Central memory CD4-positive, alpha-beta T cell (primary cell): ENCODE measurements around the gene SLC6A5.

Experiments used
- DNase-seq: peaks from one replicate; pipeline ENCODE4 v3.0.0; 2022

SLC6A5 gene

DNA sequence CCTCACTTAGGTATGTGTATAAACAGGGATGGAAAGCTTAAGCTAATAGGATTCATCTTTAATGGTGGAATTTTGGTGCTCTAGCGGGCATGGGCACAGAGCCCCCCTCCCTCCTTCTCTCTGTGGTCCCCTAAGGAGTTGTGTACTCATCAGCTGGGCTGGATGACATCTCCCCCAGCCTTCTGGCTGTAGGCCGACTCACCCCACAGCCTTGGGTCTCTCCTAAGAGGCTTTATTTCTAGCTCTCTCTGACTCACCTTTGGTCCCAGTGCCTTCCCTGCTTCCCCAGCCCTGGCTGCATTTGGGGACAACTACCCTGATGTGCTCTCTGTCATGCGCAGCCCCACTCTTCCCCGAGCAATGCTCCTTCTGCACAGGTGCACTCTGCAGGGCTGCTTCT, 26.9 kb downstream of the SLC6A5 start:
- no peak for DNase-seq

DNA sequence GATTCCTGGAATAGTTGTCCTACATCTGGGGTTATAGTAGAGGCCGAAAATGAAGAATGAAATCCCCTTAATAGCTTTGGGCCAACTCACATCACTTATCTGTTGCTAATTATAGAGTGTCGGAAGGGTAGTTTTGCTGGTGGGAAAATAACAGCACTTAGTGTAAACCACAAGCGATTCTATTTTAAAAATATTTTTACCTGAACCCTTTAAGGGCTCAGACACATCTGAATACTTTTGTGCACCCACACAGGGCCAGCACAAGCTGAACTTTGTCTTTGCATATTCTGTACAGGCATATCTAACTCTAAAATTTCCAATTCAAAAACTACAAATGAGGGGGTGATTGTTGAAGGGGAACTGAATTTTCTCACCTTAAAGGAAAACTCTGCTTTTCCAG, 27.6 kb downstream of the SLC6A5 start:
- no peak for DNase-seq

DNA sequence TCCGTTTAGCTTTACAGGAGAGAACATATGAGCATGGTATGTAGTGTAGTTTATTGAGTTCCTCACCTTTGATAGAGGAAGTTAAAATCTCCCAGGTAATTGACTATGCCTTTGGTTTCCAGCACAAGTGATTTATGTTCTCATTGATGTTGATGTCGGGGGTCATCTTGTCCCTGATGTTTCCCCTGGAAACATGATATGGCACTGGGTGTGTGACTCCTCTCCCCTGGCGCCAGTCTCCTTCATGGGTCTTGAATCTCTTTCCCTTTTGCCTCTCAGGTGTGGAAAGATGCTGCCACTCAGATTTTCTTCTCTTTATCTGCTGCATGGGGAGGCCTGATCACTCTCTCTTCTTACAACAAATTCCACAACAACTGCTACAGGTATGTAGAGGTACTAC, 28.3 kb downstream of the SLC6A5 start:
- no peak for DNase-seq

DNA sequence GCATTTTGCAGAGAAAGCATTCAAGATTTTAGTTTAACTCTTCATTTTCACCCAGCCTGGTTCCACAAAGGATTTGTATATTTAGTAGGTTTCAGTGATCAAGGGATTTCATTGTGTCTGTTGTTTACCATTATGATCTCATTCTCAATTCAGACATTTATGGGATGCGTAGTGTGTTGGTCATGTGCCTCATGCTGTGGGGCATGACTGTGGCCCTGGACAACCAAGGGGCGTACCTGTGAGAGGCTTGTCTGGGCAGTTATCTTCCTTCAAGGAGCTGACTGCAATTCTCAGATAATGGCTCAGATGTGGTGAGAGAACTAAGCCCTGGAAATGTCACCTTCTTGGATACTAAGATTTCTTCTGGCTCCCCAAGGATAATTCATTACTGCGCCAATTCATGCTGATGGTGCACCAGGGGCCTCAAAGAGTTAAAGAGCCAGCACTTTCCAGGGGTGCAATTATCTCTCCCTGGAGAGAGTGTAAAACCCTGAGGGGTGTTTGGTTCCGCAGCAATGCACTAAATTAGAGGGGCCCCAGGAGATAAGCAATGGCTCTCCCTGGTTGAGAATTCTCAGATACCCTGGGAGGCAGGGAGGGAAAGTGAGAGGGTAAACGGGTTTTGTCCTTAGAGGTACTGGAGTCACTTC, 32.2 kb downstream of the SLC6A5 start:
- no peak for DNase-seq

DNA sequence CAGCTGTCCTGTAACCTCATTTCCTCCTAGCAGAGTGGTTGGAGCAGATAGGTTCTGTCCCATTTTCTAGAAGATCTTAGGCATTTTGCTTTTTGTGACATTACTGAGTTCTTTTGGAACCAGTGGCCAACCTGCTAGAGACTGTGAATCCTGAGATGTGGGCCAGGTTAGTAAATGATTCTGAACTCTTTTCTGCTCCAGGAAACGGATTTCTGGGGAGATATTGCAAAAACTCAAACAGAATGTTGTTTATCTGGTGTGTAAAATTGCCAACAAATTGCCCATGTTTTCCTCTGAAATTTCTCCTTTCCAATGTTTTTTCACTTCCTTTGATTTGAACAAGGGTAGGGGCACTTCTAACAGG, 32.7 kb downstream of the SLC6A5 start:
- DNase-seq, result no peak

DNA sequence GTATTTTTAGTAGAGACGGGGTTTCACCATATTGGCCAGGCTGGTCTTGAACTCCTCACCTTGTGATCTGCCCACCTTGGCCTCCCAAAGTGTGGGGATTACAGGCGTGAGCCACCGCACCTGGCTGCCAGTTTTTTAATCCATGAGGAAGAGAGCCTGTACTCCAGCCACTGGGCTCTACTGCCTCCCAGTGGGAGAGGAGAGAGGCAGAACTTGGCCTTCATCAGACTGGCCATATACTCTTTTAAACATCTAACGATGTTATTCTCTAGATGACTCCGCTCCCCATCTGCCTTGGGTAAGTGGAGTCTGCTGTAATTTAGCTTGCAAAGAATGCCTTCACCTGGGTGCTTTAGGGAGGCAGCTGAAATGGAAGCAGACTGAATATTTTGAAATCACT, 34.6 kb downstream of the SLC6A5 start:
- no peak for DNase-seq

DNA sequence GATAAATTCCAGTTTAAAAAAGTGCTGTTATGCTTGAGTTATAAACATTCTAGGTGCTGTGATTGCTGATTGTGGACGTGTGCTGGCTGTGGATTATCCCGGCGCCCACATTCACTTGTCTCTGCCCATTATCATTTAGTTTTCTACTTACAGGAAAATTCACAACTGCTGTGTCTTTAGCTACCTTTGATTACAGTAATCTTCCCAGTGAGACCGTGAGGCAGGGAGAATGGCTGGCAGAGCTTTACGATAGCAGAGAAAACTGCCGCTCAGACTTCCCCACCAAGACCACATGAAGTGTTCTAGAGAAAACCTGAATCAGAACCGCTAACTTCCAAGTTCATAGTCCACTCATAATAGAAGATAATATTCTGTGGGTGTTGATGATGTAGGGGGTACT, 35.4 kb downstream of the SLC6A5 start:
- DNase-seq, result no peak

DNA sequence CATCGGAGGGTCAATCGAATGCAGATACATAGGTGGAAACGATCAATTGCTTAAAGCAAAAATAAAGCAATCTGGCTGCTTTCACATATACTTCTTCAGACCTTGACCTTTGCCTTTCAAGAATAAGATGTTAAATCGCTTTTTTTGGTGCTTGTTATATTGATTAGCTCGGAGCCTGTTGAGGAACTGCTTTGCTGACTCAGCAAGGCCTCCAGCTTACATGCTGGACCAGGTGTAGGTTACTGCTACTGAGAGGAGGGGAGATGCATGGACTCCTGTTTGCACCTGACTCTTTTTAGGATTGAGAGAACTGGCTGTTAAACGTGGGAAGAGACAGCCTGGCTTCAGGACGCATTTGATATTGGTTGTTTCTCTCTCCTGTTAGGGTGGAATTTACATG, 38.7 kb downstream of the SLC6A5 start:
- DNase-seq, result no peak

DNA sequence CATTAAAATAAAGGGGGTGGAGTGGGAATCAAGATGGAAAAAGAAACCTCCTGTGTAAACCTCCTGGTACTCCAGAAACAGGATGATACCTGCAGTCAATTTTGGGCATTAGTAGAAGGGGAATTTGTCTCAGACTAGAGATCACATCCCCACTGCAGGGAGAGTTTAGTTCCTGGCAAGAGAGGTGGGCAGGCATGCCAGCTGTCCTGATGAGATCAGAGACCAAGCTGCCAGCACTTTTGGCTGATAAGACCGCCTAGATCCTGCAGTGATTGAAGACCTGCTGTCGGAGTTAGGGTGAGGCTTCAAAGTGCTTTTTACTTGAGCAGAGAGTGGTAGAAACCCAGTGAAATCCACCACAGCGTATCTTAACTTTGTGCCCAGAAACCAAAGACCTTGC, 40.3 kb downstream of the SLC6A5 start:
- no peak for DNase-seq

DNA sequence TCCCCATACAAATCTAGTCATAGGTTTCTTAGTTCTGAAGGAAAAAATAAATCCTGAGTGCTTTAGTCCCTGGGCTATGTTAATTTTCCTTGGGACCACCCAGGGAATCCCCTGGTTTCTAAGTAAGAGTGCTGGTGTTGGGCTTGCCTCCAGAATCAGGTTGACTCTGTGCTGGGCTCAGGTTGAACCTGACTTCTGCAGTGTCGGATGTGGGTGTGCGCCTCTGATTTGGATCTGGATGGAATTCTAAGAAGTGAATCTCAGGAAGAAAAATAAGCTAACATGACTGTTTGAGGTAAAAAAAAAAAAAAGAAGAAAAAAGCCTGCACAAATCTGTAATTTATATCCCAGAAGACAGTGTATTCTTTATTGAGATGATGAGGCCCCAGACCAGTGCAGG, 41.0 kb downstream of the SLC6A5 start:
- DNase-seq, result no peak

DNA sequence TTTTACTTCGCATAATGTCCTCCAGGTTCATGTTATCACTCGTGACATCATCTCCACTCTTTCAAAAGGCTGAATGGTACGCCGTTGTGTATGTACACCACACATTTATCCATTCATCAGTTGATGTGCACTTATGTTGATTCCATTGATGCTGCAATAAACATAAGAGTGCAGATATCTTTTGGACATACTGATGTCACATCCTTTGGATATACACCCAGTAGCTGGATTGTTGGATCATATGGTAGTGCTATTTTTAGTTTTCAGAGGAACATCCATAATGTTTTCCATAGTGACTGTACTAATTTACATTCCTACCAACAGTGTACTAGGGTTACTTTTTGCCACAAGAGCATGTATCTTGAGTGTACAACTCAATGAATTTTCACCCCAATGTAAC, 45.0 kb downstream of the SLC6A5 start:
- no peak for DNase-seq

DNA sequence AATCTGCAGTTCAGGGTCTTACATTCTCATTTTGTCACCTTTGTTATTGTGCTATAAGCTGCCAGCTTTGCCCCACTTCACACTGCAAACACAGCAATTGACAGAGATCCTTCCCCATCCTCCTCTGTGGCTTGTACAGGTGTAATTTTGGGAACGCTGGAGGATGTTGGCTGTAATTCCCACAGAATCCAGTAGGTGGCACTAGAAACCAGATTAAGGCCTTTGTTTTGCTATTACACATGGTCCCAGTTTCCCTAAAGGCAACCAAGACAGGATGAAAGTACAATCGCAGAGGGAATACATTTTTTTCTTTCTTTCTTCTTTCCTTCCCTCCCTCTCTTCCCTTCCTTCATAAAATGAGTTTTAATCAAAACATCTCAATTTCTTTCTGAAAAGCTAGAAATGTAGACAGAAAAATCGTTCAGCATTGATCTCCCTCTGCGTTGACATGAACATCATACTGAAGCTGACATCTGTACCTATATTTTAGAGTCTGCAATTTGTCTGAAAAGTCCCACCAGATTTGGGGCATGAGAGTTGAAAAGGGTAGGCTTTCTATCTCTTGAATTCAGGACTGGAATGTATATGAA, 48.7 kb downstream of the SLC6A5 start:
- peak; percentile 11 for DNase-seq

DNA sequence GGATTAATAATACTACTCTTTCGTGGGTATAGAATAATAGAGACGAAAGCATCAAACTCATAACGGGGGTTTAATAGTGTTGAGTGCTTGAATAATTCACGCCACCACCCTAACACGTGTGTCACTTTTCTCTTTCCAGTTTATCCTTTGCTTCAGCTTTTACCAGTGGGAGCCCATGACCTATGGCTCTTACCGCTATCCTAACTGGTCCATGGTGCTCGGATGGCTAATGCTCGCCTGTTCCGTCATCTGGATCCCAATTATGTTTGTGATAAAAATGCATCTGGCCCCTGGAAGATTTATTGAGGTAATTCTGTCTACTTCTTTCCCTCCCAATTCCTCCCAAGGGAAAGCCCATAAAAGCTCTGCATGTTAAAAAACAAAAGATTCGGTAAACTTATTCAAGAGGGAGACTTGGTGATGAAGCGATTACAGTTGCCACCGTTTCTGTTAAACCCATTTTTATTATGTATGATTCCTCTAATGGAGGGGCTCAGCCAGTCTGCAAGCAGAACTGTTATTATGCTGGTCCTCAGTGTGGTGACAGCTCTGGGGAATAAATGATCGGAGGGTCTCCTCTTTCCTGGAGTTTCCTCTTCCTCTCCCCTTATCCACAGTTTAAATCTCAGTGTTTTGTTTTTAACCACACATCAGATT, 52.9 kb downstream of the SLC6A5 start:
- no peak for DNase-seq

DNA sequence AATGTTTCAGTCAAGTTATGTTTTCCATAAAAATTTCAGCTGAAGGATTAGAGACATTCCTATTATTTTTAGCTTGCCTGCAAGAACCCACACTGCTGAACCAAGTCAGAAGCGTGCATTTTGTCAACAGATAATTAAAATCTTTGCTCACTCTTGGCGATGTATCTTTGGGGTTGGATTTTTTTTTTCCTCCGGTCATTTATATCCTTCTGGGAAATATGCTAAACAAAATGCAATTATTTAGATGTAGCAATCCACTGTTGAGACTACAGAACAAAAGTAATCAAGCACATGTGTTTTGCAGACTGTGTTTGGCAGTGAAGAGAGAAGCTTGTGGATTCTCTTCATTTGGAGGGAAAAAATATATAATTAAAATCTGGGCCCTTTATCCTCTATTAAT, 54.6 kb downstream of the SLC6A5 start:
- no peak for DNase-seq

DNA sequence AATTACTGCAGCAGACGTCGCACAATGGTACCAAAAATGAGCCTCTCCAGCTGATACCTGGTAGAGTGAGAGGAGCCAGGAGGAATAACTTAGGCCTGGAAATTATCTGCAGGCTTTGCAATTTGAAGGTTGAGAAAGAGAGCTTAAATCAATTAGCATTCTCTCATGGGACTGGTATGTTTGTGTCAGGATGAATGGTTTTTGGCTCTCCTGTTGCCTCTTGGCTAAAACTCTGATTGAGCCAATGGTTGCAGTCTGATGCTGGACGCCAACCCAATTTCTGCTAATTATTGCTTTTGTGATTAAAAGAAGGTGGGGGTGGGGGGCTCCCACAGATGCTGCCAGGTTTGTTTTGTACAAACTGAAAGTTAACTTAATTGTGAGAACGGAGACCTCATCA, 57.5 kb downstream of the SLC6A5 start:
- no peak for DNase-seq

DNA sequence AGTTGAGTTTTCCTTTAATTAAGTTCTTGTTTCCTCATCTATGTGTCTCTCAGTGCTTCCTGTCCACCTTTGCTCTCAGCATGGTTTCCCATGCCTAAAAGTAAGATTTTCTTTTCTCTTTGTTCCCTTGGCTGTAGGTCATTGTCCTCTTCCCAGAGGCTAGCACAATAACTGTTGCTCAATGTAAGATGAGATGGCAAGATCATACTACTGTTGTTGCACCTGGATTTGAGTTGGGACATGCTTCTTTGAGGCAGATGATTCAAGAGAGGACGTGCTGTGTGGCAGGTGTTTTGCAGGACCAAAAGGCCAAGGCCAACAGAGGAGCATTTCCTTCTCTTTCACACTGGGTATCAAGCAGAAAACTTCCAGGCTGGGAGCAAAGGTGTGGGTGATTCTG, 58.7 kb downstream of the SLC6A5 start:
- DNase-seq, result no peak

DNA sequence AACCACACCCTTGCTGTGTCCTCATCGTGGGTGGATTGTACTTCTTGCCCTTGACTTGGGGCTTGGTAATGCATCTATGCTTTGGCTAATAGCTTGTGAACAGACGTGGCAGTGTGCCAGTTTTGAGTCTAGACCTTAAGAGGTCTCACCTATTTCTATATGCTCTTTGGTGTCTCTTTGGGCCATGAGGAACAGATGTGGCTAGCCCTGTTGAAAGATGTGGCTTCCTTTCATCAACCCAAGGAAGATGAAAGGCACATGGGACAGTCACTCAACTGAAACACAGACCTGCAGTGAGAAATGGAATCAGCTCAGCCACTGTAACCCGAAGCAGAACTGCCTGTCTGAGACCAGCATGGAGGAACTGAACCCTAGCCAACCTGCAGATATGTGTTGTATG, 62.0 kb downstream of the SLC6A5 start:
- no peak for DNase-seq

DNA sequence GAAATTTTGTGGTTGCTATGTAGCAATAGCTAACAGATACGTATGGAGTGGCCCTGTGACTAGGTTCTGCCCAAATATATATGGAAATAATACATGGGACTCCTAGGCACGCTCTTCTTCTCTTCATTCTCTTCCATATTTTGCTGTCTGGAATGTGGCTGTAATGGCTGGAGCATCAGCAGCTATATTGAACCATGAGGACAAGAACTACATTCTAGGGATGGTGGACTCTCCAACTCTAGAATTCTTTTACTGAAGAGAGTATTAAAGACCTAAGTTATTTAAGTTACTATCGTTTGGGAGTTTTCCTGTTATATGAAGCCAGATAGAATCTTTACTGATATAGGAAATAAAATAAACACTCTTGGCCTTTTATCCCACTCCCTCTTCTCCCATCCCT, 62.4 kb downstream of the SLC6A5 start:
- DNase-seq, result no peak

DNA sequence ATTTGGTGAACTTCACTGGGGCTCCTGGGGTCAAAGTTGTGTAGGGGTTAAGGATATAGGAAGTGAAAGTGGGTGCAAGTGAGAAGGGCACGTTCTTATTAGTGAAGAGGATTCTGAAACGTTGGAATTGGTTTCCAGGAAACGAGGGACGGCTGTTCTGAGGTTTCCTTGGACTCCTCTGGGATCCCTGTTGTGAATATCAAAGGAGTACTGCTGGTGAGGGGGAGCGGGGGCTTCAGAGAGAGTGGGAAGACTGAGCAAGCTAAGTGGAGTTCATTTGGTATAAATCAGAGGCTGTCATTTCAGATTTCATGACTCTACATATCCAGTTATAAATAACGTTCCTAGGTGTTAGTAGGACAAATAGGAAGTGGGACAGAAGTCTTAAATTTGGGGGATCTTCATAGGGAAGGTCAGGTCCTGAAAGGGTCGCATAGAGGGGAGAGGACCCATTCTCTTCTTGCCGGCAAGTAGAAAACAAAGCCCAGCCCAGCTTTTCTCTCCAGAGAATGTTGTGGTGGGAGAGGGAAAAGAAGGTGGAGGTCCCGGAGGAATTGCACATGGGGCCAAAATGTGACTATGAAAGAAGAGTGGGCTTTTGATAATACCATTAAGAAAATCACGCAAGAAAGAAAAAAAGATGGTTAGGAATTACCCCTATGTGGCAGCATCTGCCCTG, 68.9 kb downstream of the SLC6A5 start:
- DNase-seq, result no peak

DNA sequence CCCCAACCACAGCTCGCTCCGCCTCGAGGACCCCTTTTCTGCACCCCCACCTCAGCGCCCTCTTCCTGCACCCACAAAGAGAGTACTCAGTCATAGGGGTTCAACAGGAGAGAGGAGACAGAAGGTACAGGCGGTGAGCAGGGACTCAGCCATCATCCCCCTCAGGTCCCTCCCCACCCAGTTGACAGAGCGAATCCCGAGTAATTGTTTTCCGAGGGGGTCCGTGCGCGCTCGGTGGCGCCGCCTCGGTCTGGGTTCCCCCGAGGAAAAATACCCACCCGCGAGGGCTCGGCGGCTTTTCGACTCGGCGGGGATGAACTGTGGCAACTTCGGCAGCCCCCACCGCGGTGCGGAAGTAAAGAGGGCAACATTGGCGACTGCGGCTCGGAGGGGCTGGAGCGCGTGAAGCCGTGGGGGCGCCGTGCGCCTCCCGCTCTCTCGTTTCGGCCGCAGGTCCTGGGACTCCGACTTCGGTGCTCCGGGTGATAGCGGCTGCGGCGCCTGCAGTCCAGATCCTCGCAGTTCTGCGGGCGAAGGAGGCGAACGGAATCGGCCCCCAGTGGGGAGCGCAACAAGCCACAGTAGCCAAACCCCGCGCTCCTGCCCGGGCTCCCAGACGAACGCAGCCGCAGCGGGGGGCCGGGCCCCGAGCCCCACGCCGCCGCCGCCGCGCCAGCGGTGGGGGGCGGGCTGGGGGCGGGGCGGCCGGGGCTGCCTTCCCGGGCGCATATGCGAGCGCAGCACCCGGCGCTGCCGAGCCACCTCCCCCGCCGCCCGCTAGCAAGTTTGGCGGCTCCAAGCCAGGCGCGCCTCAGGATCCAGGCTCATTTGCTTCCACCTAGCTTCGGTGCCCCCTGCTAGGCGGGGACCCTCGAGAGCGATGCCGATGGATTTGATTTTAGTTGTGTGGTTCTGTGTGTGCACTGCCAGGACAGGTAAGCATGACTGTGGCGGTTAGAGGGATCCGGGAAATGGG, 69.7 kb downstream of the SLC6A5 start, which contains the start of gene NELL1:
Gene NELL1 (plus strand): TSS at position 743 of the 976 bp plus-strand sequence.
- no peak for DNase-seq

DNA sequence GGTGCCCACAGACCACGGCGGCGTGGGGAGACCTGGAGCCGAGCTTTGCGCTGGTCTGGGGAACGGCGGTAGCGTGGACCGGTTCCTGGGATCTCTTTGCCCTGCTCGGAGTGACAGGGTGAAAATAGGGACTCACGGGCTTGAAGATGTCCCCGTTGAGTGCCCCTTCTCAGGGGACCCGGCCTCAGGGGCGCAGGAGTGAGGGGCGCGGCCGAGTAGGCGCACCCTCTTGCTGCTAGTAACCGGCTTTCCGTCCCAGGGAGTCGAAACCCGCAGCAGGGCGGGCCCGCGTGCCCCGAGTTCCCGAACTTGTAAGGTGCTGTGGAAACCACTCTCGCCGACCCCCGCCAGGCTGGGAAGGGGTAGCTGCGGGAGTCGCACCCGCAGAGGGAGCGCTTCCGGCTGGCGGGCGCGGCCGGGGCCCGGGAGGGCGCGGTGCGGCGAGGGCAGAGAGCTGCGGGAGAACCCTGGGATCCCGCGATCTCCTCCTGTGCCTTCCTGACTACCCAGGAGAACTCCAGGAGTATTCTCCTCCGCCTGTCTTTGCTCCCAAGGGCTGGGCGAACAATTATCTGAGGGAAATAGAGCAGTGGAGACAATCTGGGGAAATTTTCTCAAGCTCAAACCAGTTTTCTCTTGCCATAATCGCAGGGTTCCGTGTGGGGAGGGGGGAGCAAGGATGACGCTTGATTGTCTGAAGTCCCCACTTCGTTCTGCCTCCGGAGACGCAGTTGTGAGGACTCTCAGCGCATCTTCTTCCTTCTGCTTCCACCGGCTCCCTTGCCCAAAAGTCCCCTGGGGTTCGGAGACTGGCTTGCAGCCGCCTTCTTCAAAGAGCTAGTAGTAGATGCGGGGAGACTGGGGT, 70.6 kb downstream of the SLC6A5 start:
- no peak for DNase-seq

DNA sequence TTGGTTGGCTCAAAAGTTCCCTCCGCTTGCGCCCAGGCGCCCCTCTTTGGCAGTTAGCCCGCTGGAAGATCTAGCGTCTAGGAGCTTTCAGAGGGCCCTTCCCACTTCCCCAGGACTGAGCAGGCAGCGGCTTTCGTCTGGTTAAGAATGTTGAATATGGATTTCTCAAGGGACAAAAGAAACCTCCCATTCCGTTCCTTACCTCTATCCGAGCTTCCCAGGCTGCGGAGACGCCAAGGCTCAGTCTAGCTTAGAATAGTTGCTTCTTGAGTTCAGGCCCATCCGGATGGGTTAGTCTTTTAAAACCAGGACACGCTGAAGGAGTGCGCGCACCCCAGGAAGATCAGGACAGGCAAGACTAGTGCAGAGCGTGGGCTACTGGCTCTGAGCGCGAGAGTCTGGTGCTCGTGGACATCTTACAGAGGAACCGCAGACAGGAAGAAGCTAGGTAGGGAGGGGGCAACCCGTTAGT, 71.6 kb downstream of the SLC6A5 start:
- DNase-seq, result no peak
